HG02678 (cell line): ENCODE data around the gene MBNL2.
"Not testable (repeated sequence)": the region's sequence is repeated elsewhere in the genome, so short reads cannot be mapped to it uniquely, and the experiment has no call there.

Experiments used
- ATAC-seq: cut with Tn5 transposase; IDR thresholded peaks from one replicate; pipeline ENCODE4 v1.9.1; 2021; ENCODE audit warnings: mild to moderate bottlenecking, moderate library complexity; ENCODE audit not compliant: unreplicated experiment

Gene MBNL2

GRCh38 chr13:97207252-97207651 is 14.9 kb upstream of the MBNL2 start:
- ATAC-seq = not testable (repeated sequence)

GRCh38 chr13:97211300-97211699 is 10.8 kb upstream of the MBNL2 start:
- no peak for ATAC-seq

- ATAC-seq = no peak
Measured at GRCh38 chr13:97212004-97212403, 10.1 kb upstream of the MBNL2 start.

- ATAC-seq = no peak
Measured at GRCh38 chr13:97212601-97213040, 9.5 kb upstream of the MBNL2 start.

- ATAC-seq = peak; percentile 9
Measured at GRCh38 chr13:97214921-97215320, 7.2 kb upstream of the MBNL2 start.

- ATAC-seq = peak; percentile 78
Measured at GRCh38 chr13:97215325-97215724, 6.8 kb upstream of the MBNL2 start.

GRCh38 chr13:97219226-97219625 is 2.9 kb upstream of the MBNL2 start:
- no peak for ATAC-seq

GRCh38 chr13:97220151-97220900 is 1.8 kb upstream of the MBNL2 start:
- ATAC-seq = no peak

GRCh38 chr13:97221046-97221445 is 1.1 kb upstream of the MBNL2 start:
- ATAC-seq = no peak

- no peak for ATAC-seq
Measured at GRCh38 chr13:97221466-97221865, 667 bp upstream of the MBNL2 start.

- ATAC-seq = no peak
Measured at GRCh38 chr13:97223037-97223710, 1.0 kb downstream of the MBNL2 start.

- ATAC-seq = peak; percentile 18
Measured at GRCh38 chr13:97223711-97224541, 1.8 kb downstream of the MBNL2 start.

- ATAC-seq = no peak
Measured at GRCh38 chr13:97224544-97225300, 2.6 kb downstream of the MBNL2 start.

- no peak for ATAC-seq
Measured at GRCh38 chr13:97225533-97225932, 3.4 kb downstream of the MBNL2 start.

GRCh38 chr13:97226013-97226412 is 3.9 kb downstream of the MBNL2 start:
- no peak for ATAC-seq

- ATAC-seq = peak; percentile 46
Measured at GRCh38 chr13:97226788-97227627, 4.9 kb downstream of the MBNL2 start.

GRCh38 chr13:97228850-97229521 is 6.9 kb downstream of the MBNL2 start:
- no peak for ATAC-seq

GRCh38 chr13:97229699-97230098 is 7.6 kb downstream of the MBNL2 start:
- ATAC-seq = no peak

- no peak for ATAC-seq
Measured at GRCh38 chr13:97231118-97231828, 9.1 kb downstream of the MBNL2 start.
